Type B pancreatic cell (in vitro differentiated cells): Measurements from ENCODE around the gene FALEC. TPM values are rescaled to one million over a fixed set of nuclear protein-coding genes. Genes with fewer than 3 reads are reported as not detected.

ENCODE experiments used
- DNase-seq: peaks from one replicate; pipeline ENCODE4 v3.0.0; 2021; ENCODE audit warnings: mixed read lengths; ENCODE audit not compliant: unreplicated experiment; ENCODE audit errors: extremely low spot score
- H3K27ac Mint-ChIP-seq: 2 replicates; pipeline ENCODE4 v1.8.0; 2021; ENCODE audit warnings: mild to moderate bottlenecking, mixed read lengths
- H3K27me3 Mint-ChIP-seq: 2 replicates; pipeline ENCODE4 v1.8.0; 2021; ENCODE audit warnings: mixed read lengths
- H3K36me3 Mint-ChIP-seq: 2 replicates; pipeline ENCODE4 v1.8.0; 2021; ENCODE audit warnings: mixed read lengths
- H3K4me1 Mint-ChIP-seq: one replicate; pipeline ENCODE4 v1.8.0; 2021; ENCODE audit warnings: mixed read lengths; ENCODE audit not compliant: unreplicated experiment
- H3K4me3 Mint-ChIP-seq: 2 replicates; pipeline ENCODE4 v1.8.0; 2021; ENCODE audit warnings: mild to moderate bottlenecking, mixed read lengths
- H3K9me3 Mint-ChIP-seq: 2 replicates; pipeline ENCODE4 v1.8.0; 2021; ENCODE audit warnings: mixed read lengths
- CTCF ChIP-seq: fragments of 200-600 bp; sonication (generic); conservative IDR thresholded peaks from 2 replicates; pipeline ENCODE4 v1.5.0; 2021; ENCODE audit warnings: antibody characterized with exemption, mild to moderate bottlenecking
- total RNA-seq: library from RNA; stranded (reverse); gene quantifications from 2 replicates; pipeline ENCODE4 v1.2.1, GENCODE V29; 2021; ENCODE audit warnings: low replicate concordance

Gene FALEC
- total RNA-seq, 1 donor from 2014 or later: 0.80 TPM

- Mint-ChIP-seq H3K4me3 (no peak overlapping the region), H3K9me3 (no peaks in the 10 kb centered on the region), H3K36me3 (no peaks in the 10 kb centered on the region), H3K27me3 (no peaks in the 10 kb centered on the region), H3K27ac (no peak overlapping the region), H3K4me1 (peaks cover 18% of the 10 kb centered on the region)
- no peak for TF ChIP-seq CTCF
- no peak for DNase-seq
Measured at GRCh38 chr1:150536836-150537731, 21.5 kb downstream of the FALEC start.

GRCh38 chr1:150537732-150538684 is 22.5 kb downstream of the FALEC start:
- Mint-ChIP-seq H3K36me3 (no peaks in the 10 kb centered on the region), H3K9me3 (no peaks in the 10 kb centered on the region), H3K27me3 (no peaks in the 10 kb centered on the region), H3K4me3 (no peak overlapping the region), H3K4me1 (peaks cover 10% of the 10 kb centered on the region), H3K27ac (peak overlapping the region; percentile 71)
- no peak for DNase-seq
- no peak for TF ChIP-seq CTCF

- no peak for DNase-seq
- no peaks in the 10 kb centered on the region for H3K9me3 Mint-ChIP-seq
- H3K4me3 Mint-ChIP-seq: no peak overlapping the region
- no peak for TF ChIP-seq CTCF
- no peaks in the 10 kb centered on the region for H3K27me3 Mint-ChIP-seq
- no peaks in the 10 kb centered on the region for H3K36me3 Mint-ChIP-seq
- H3K4me1 Mint-ChIP-seq: peaks cover 24% of the 10 kb centered on the region
- peak overlapping the region; percentile 28 for H3K27ac Mint-ChIP-seq
Measured at GRCh38 chr1:150543500-150544143, 28.1 kb downstream of the FALEC start.

- H3K27ac Mint-ChIP-seq: no peak overlapping the region
- no peaks in the 10 kb centered on the region for H3K27me3 Mint-ChIP-seq
- no peaks in the 10 kb centered on the region for H3K9me3 Mint-ChIP-seq
- H3K4me3 Mint-ChIP-seq: no peak overlapping the region
- no peak for DNase-seq
- no peaks in the 10 kb centered on the region for H3K36me3 Mint-ChIP-seq
- H3K4me1 Mint-ChIP-seq: peaks cover 22% of the 10 kb centered on the region
- no peak for TF ChIP-seq CTCF
Measured at GRCh38 chr1:150544204-150544603, 28.7 kb downstream of the FALEC start.

GRCh38 chr1:150545486-150546032 is 30.0 kb downstream of the FALEC start:
- no peak for DNase-seq
- TF ChIP-seq CTCF: no peak
- H3K27ac Mint-ChIP-seq: no peak overlapping the region
- H3K4me1 Mint-ChIP-seq: peaks cover 25% of the 10 kb centered on the region
- peaks cover 4% of the 10 kb centered on the region for H3K27me3 Mint-ChIP-seq
- H3K9me3 Mint-ChIP-seq: no peaks in the 10 kb centered on the region
- no peak overlapping the region for H3K4me3 Mint-ChIP-seq
- H3K36me3 Mint-ChIP-seq: no peaks in the 10 kb centered on the region
